Measurements from ENCODE around the gene MAP3K4. TPM values are rescaled to one million over a fixed set of nuclear protein-coding genes. Genes with fewer than 3 reads are reported as not detected.

MAP3K4 gene
- total RNA-seq, 1 donor from 2014 or later = 47.2 TPM

DNA sequence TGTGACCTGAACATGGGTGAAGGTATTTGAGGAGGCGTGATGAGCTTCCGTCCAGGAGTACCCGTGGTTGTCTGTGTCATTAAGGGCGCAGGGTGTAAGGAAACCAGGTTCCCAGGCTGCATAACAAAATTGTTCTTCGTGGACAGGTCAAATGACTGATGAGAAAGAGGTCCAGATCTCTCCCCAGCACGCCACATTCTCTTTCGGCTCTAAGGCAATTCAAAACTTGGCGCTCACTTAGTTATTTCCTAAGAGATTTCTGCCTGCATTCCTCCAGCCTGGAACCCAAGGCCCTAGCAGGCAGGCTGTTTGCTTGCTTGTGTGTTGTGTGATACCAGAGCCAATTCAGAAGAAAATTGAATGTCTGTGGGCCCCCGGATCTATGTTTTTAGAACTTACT, 142.4 kb downstream of the MAP3K4 start:
- H3K4me3 ChIP-seq = no peak overlapping the region
- H3K9me3 ChIP-seq = no peaks in the 10 kb centered on the region
- H3K36me3 ChIP-seq = peaks cover 37% of the 10 kb centered on the region
- no peak for DNase-seq
- no peak for ATAC-seq
- H3K27ac ChIP-seq = no peak overlapping the region
- intact Hi-C loops (cut with DNase I) = no loop called here
- TF ChIP-seq, protein P1, sequence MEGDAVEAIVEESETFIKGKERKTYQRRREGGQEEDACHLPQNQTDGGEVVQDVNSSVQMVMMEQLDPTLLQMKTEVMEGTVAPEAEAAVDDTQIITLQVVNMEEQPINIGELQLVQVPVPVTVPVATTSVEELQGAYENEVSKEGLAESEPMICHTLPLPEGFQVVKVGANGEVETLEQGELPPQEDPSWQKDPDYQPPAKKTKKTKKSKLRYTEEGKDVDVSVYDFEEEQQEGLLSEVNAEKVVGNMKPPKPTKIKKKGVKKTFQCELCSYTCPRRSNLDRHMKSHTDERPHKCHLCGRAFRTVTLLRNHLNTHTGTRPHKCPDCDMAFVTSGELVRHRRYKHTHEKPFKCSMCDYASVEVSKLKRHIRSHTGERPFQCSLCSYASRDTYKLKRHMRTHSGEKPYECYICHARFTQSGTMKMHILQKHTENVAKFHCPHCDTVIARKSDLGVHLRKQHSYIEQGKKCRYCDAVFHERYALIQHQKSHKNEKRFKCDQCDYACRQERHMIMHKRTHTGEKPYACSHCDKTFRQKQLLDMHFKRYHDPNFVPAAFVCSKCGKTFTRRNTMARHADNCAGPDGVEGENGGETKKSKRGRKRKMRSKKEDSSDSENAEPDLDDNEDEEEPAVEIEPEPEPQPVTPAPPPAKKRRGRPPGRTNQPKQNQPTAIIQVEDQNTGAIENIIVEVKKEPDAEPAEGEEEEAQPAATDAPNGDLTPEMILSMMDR (IDR thresholded peaks at IDR 0.05) = no peak
- no peaks in the 10 kb centered on the region for H3K27me3 ChIP-seq (ENCODE audit: low read depth)
- H3K4me1 ChIP-seq = no peaks in the 10 kb centered on the region

DNA sequence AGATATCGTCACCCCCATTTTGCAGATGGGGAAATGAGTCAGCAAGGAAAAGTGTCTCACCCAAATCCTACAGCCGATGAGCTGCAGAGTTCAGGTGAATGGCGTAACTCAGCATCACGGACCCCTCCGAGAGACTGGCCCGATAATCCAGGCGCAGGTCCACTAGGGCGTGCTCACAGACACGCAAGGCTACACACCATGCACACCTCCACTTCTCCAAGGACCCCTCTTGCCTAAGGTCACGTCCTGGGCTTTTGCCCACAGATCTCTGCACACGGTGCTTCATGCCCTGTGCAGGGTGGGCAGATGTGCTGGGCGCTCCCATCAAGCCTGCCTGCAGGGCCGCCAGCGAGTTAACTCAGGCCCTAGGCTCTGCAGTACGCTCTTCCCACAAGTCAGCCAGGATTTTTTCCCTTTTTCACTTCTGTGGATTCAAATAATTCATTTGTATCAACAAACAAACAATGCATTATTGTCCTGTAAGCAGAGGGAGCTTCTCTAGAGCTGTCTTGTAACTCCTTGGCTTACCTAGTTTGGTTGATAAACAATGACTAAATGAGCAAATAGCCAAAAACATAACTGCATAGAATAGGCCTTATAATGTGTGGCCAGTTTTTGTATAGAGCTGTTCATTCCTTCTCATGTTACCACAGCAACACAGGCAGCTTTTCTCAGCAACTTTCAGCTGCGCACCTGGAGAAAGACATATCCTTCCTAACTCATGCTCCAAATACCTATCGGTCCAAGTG, 143.2 kb downstream of the MAP3K4 start:
- intact Hi-C loops (cut with DNase I) = no loop called here

DNA sequence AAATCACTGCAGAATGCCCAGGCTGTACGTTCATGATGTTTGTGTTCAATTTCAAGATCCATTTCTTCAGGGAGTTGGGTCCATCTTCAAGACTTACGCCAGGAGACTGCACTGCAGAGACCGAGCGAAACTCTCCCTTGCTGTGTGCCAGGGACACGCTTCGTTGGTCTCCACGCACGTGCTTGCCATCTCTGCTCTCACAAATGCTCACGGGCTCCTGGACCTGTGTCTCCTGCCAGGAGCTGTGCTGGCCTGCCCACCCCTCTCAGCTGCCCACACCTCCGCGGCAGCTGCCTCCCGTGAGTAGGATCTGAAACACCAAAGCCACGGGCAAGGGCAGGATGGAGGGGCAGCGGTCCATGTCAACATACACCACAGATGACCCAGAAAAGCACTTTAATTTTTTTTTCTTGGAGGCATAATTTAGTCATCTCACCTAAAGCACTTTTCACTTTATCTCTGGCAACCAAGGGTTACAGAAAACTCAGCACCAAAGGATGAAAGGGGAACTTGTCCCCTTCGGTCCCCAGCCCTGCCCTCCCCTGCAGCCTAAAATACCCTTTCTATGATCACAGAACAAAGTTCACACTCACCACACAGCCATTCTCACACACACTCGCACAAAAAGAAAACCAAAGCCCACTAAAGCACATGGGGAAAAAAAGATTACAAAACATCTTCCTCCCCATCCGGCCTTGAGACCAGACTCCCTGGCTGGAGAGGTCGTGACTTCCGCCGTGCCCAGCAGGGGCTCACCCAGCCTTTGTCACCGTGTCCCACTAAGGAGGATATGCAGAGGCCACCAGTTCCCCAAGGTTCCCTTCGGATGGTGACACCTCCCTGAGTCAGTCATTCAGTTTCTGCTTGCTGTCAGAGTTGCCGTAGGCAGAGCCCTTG, 144.4 kb downstream of the MAP3K4 start:
- no peaks in the 10 kb centered on the region for H3K27me3 ChIP-seq (ENCODE audit: low read depth)
- TF ChIP-seq, protein P1 (IDR thresholded peaks at IDR 0.05) = no peak
- intact Hi-C loops (cut with DNase I) = no loop called here
- ATAC-seq (no peak), DNase-seq (no peak)
- H3K4me1 ChIP-seq = no peaks in the 10 kb centered on the region
- H3K9me3 ChIP-seq = no peaks in the 10 kb centered on the region
- no peak overlapping the region for H3K4me3 ChIP-seq
- no peak overlapping the region for H3K27ac ChIP-seq
- H3K36me3 ChIP-seq = peaks cover 41% of the 10 kb centered on the region

More for the DNA sequence above, 143.2 kb downstream of the MAP3K4 start:
- Histone ChIP-seq H3K9me3 (no peaks in the 10 kb centered on the region), H3K27me3 (ENCODE audit: low read depth) (no peaks in the 10 kb centered on the region), H3K4me3 (no peak overlapping the region), H3K4me1 (no peaks in the 10 kb centered on the region), H3K27ac (no peak overlapping the region), H3K36me3 (peaks cover 41% of the 10 kb centered on the region)
- no peak for ATAC-seq
- DNase-seq = no peak
- TF ChIP-seq, protein P1 (IDR thresholded peaks at IDR 0.05) = no peak

DNA sequence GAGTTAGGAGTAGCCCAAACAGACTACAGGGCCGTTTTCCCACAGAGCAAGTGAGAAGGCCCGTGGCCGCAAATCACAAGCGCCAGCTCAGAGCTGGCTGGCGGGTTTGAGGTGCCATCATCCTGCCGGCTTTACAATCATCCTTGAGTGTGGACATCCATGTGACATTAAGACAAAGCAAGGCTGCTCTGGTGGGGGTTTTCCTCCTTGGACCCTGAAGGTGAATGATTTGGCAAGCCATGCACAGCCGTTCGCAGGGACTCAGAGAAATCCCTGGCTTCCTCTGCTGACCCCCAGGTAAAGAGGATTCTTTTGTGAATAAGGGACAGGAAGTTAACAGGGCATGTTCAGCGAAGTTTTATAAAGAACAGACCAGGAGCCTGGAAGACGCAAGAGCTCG, 145.1 kb downstream of the MAP3K4 start:
- no peaks in the 10 kb centered on the region for H3K4me1 ChIP-seq
- H3K4me3 ChIP-seq = no peak overlapping the region
- H3K36me3 ChIP-seq = peaks cover 41% of the 10 kb centered on the region
- no peaks in the 10 kb centered on the region for H3K27me3 ChIP-seq (ENCODE audit: low read depth)
- no peak overlapping the region for H3K27ac ChIP-seq
- no peak for ATAC-seq
- TF ChIP-seq, protein P1 (IDR thresholded peaks at IDR 0.05) = no peak
- intact Hi-C loops (cut with DNase I) = no loop called here
- no peaks in the 10 kb centered on the region for H3K9me3 ChIP-seq
- no peak for DNase-seq

DNA sequence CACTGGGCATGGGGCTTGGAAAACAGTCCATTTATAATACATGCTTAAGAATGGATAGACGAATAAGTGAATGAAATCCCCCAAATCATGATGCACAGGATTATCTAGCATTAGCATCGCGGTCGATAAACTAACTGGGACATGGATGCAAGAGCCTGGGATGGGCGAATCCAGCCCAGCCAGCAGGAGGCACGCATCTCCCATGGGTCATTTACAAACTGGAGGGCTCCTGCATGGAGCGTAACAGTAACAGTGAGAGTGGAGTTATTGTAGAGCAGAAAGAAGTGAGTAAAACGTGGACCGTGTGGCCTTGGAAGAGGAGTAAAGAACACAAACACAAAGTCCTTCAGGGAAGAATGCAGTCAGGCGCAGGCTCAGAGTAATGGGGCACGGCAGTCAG, 145.8 kb downstream of the MAP3K4 start:
- no peaks in the 10 kb centered on the region for H3K9me3 ChIP-seq
- peaks cover 35% of the 10 kb centered on the region for H3K36me3 ChIP-seq
- no peaks in the 10 kb centered on the region for H3K27me3 ChIP-seq (ENCODE audit: low read depth)
- no peaks in the 10 kb centered on the region for H3K4me1 ChIP-seq
- ATAC-seq = no peak
- DNase-seq = no peak
- no peak overlapping the region for H3K27ac ChIP-seq
- TF ChIP-seq, protein P1 (IDR thresholded peaks at IDR 0.05) = no peak
- intact Hi-C loops (cut with DNase I) = no loop called here
- no peak overlapping the region for H3K4me3 ChIP-seq

All from lower lobe of right lung (tissue), 2 donors.